ENCODE measurements around the gene EIF5B. TPM values are rescaled to one million over a fixed set of nuclear protein-coding genes. Genes with fewer than 3 reads are reported as not detected.

Gene EIF5B
- total and polyA plus RNA-seq, 2 of the 8 experiments (the other 6 are each of a cell fraction or from before 2014, with no cell fraction given), result 10.7 to 64.5 TPM

- TF ChIP-seq CHD7 (IDR thresholded peaks at IDR 0.05; ENCODE audit: insufficient replicate concordance, low read length), result no peak
- TF ChIP-seq JUN (IDR thresholded peaks at IDR 0.05; ENCODE audit: low read depth, low read length), result no peak
- no peak for TF ChIP-seq TAF7 (optimal IDR thresholded peaks at IDR 0.05; ENCODE audit: borderline replicate concordance, low read depth, low read length)
- no peak for TF ChIP-seq POLR2A (IDR thresholded peaks at IDR 0.05; ENCODE audit: control extremely low read depth in 1 of 2, low read depth in 2 of 2, low read length in 2 of 2)
- TF ChIP-seq BRCA1 (IDR thresholded peaks at IDR 0.05; ENCODE audit: low read depth, low read length), result no peak
Measured at GRCh38 chr2:99420031-99420430, 82.8 kb downstream of the EIF5B start (continued).

Data from H1 (cell line).